ENCODE data around the gene G6PC3.

The G6PC3 gene

GRCh38 chr17:44061446-44061845 lies 9.1 kb upstream of the G6PC3 start:
- DNase-seq: no peak

GRCh38 chr17:44062871-44063270 lies 7.7 kb upstream of the G6PC3 start:
- DNase-seq: no peak

- DNase-seq: no peak
Measured at GRCh38 chr17:44063704-44064639, 6.6 kb upstream of the G6PC3 start.

- DNase-seq: no peak
Measured at GRCh38 chr17:44065668-44066203, 4.8 kb upstream of the G6PC3 start.

- DNase-seq: peak; percentile 78
Measured at GRCh38 chr17:44066204-44066930, 4.2 kb upstream of the G6PC3 start, which contains the start of gene LSM12. Gene LSM12, minus strand, starts transcription at chr17:44066671. Its CDS starts 84 bp downstream, at chr17:44066587.

- no peak for DNase-seq
Measured at GRCh38 chr17:44067545-44067940, 3.0 kb upstream of the G6PC3 start.

- no peak for DNase-seq
Measured at GRCh38 chr17:44069974-44070454, 521 bp upstream of the G6PC3 start.

- DNase-seq: no peak
Measured at GRCh38 chr17:44071198-44071520, 624 bp downstream of the G6PC3 start.

- no peak for DNase-seq
Measured at GRCh38 chr17:44071772-44072171, 1.2 kb downstream of the G6PC3 start.

- no peak for DNase-seq
Measured at GRCh38 chr17:44074231-44074910, 3.8 kb downstream of the G6PC3 start.

GRCh38 chr17:44074911-44075285 lies 4.4 kb downstream of the G6PC3 start:
- DNase-seq: no peak

- no peak for DNase-seq
Measured at GRCh38 chr17:44075598-44076293, 5.2 kb downstream of the G6PC3 start.

- no peak for DNase-seq
Measured at GRCh38 chr17:44076716-44077594, 6.4 kb downstream of the G6PC3 start.

GRCh38 chr17:44077595-44077909 lies 7.0 kb downstream of the G6PC3 start:
- DNase-seq: no peak

- DNase-seq: no peak
Measured at GRCh38 chr17:44078412-44078811, 7.9 kb downstream of the G6PC3 start.

GRCh38 chr17:44079877-44080821 lies 9.6 kb downstream of the G6PC3 start:
- no peak for DNase-seq

- DNase-seq: no peak
Measured at GRCh38 chr17:44081681-44082080, 11.1 kb downstream of the G6PC3 start.

GRCh38 chr17:44082256-44082927 lies 11.9 kb downstream of the G6PC3 start:
- DNase-seq: no peak

- no peak for DNase-seq
Measured at GRCh38 chr17:44083250-44083849, 12.8 kb downstream of the G6PC3 start.
